ENCODE measurements around the gene KAZN.

KAZN gene

GRCh38 chr1:14922942-14923726 lies 324.6 kb downstream of the KAZN start:
- peak overlapping the region; percentile 64 to 85 for H3K4ac ChIP-seq (ENCODE audit: low read depth in 1 of 2, low read length in 2 of 2)
- peaks cover 25% of the 10 kb centered on the region for H3K4me1 ChIP-seq (ENCODE audit: control insufficient read depth, insufficient read depth, low read depth, low read length)
- H3K4me2 ChIP-seq (ENCODE audit: low read length, poor library complexity, severe bottlenecking): no peak overlapping the region
- H4K8ac ChIP-seq (ENCODE audit: low read length): peak overlapping the region; percentile 99
- H3K4me3 ChIP-seq (ENCODE audit: insufficient read depth in 1 of 2, low read depth in 1 of 2, low read length in 2 of 2): peak overlapping the region; percentile 66 to 74
- H2AK5ac ChIP-seq (ENCODE audit: low read length, severe bottlenecking): peak overlapping the region; percentile 49
- 81% methylated on average over 9 of the region's 11 CpGs for WGBS
- peak overlapping the region; percentile 88 for H2AFZ ChIP-seq (ENCODE audit: low read depth, low read length)
- no peak for DNase-seq
- peak overlapping the region in 1 of 2 experiments; percentile 35 for H3K23ac ChIP-seq (ENCODE audit: low read length in 2 of 2)
- no peaks in the 10 kb centered on the region for H3K9me3 ChIP-seq (ENCODE audit: control insufficient read depth, low read length)
- peak overlapping the region in 1 of 2 experiments; percentile 44 for H3K14ac ChIP-seq (ENCODE audit: low read length in 2 of 2)
- H4K91ac ChIP-seq (ENCODE audit: low read length): peak overlapping the region; percentile 98
- peak overlapping the region; percentile 19 for H3K27ac ChIP-seq (ENCODE audit: low read length, poor library complexity, severe bottlenecking)
- no peaks in the 10 kb centered on the region for H3K27me3 ChIP-seq (ENCODE audit: control insufficient read depth in 1 of 2, insufficient read depth in 1 of 2, low read length in 2 of 2)
- peak overlapping the region; percentile 81 for H2BK120ac ChIP-seq (ENCODE audit: low read depth, low read length)
- H3K9ac ChIP-seq (ENCODE audit: low read length): peak overlapping the region; percentile 54
- peak overlapping the region; percentile 88 for H2BK15ac ChIP-seq (ENCODE audit: low read depth, poor library complexity, severe bottlenecking)
- peak overlapping the region; percentile 69 to 94 for H3K18ac ChIP-seq (ENCODE audit: low read depth in 1 of 2, low read length in 2 of 2)
- H3K36me3 ChIP-seq (ENCODE audit: control insufficient read depth in 1 of 2, insufficient read depth in 2 of 2, low read depth in 1 of 2, low read length in 2 of 2): no peaks in the 10 kb centered on the region
- peaks cover 10% of the 10 kb centered on the region for H3K79me1 ChIP-seq (replicated peaks; ENCODE audit: low read length, poor library complexity, severe bottlenecking)
- H2BK12ac ChIP-seq (ENCODE audit: low read length in 2 of 2): peak overlapping the region; percentile 75 to 92
- H2BK5ac ChIP-seq (ENCODE audit: low read depth, low read length, poor library complexity, severe bottlenecking): no peak overlapping the region

GRCh38 chr1:14923727-14924452 lies 325.4 kb downstream of the KAZN start:
- peaks cover 10% of the 10 kb centered on the region for H3K79me1 ChIP-seq (replicated peaks; ENCODE audit: low read length, poor library complexity, severe bottlenecking)
- peak overlapping the region; percentile 98 for H4K91ac ChIP-seq (ENCODE audit: low read length)
- H4K8ac ChIP-seq (ENCODE audit: low read length): peak overlapping the region; percentile 99
- H3K4ac ChIP-seq (ENCODE audit: low read depth in 1 of 2, low read length in 2 of 2): peak overlapping the region; percentile 64 to 85
- no peak overlapping the region for H3K27ac ChIP-seq (ENCODE audit: low read length, poor library complexity, severe bottlenecking)
- H2AFZ ChIP-seq (ENCODE audit: low read depth, low read length): peak overlapping the region; percentile 88
- peak overlapping the region; percentile 93 to 94 for H3K18ac ChIP-seq (ENCODE audit: low read depth in 1 of 2, low read length in 2 of 2)
- peak overlapping the region; percentile 55 for H3K4me2 ChIP-seq (ENCODE audit: low read length, poor library complexity, severe bottlenecking)
- no peaks in the 10 kb centered on the region for H3K27me3 ChIP-seq (ENCODE audit: control insufficient read depth in 1 of 2, insufficient read depth in 1 of 2, low read length in 2 of 2)
- H3K4me3 ChIP-seq (ENCODE audit: insufficient read depth in 1 of 2, low read depth in 1 of 2, low read length in 2 of 2): peak overlapping the region; percentile 66 to 74
- peak overlapping the region in 1 of 2 experiments; percentile 44 for H3K14ac ChIP-seq (ENCODE audit: low read length in 2 of 2)
- H3K23ac ChIP-seq (ENCODE audit: low read length in 2 of 2): peak overlapping the region in 1 of 2 experiments; percentile 35
- 4% methylated on average over 57 of the region's 101 CpGs for WGBS
- peaks cover 29% of the 10 kb centered on the region for H3K4me1 ChIP-seq (ENCODE audit: control insufficient read depth, insufficient read depth, low read depth, low read length)
- H2BK15ac ChIP-seq (ENCODE audit: low read depth, poor library complexity, severe bottlenecking): peak overlapping the region; percentile 90
- H2BK5ac ChIP-seq (ENCODE audit: low read depth, low read length, poor library complexity, severe bottlenecking): no peak overlapping the region
- peak; percentile 90 for DNase-seq
- no peaks in the 10 kb centered on the region for H3K9me3 ChIP-seq (ENCODE audit: control insufficient read depth, low read length)
- H2BK12ac ChIP-seq (ENCODE audit: low read length in 2 of 2): peak overlapping the region; percentile 75
- H2BK120ac ChIP-seq (ENCODE audit: low read depth, low read length): peak overlapping the region; percentile 90
- H3K9ac ChIP-seq (ENCODE audit: low read length): peak overlapping the region; percentile 54
- peak overlapping the region; percentile 63 for H2AK5ac ChIP-seq (ENCODE audit: low read length, severe bottlenecking)
- no peaks in the 10 kb centered on the region for H3K36me3 ChIP-seq (ENCODE audit: control insufficient read depth in 1 of 2, insufficient read depth in 2 of 2, low read depth in 1 of 2, low read length in 2 of 2)

GRCh38 chr1:14924455-14925331 lies 326.2 kb downstream of the KAZN start:
- peak overlapping the region; percentile 90 for H2BK120ac ChIP-seq (ENCODE audit: low read depth, low read length)
- no peak overlapping the region for H2BK5ac ChIP-seq (ENCODE audit: low read depth, low read length, poor library complexity, severe bottlenecking)
- peak overlapping the region; percentile 22 for H3K27ac ChIP-seq (ENCODE audit: low read length, poor library complexity, severe bottlenecking)
- no peak overlapping the region for H2AK5ac ChIP-seq (ENCODE audit: low read length, severe bottlenecking)
- peak overlapping the region in 1 of 2 experiments; percentile 92 for H2BK12ac ChIP-seq (ENCODE audit: low read length in 2 of 2)
- H3K23ac ChIP-seq (ENCODE audit: low read length in 2 of 2): peak overlapping the region in 1 of 2 experiments; percentile 63
- no peaks in the 10 kb centered on the region for H3K27me3 ChIP-seq (ENCODE audit: control insufficient read depth in 1 of 2, insufficient read depth in 1 of 2, low read length in 2 of 2)
- H3K14ac ChIP-seq (ENCODE audit: low read length in 2 of 2): peak overlapping the region in 1 of 2 experiments; percentile 66
- H3K79me1 ChIP-seq (replicated peaks; ENCODE audit: low read length, poor library complexity, severe bottlenecking): peaks cover 11% of the 10 kb centered on the region
- H3K4ac ChIP-seq (ENCODE audit: low read depth in 1 of 2, low read length in 2 of 2): peak overlapping the region; percentile 80 to 92
- peak overlapping the region; percentile 77 for H3K9ac ChIP-seq (ENCODE audit: low read length)
- peak overlapping the region; percentile 91 for H3K4me2 ChIP-seq (ENCODE audit: low read length, poor library complexity, severe bottlenecking)
- peak overlapping the region; percentile 93 for H3K18ac ChIP-seq (ENCODE audit: low read depth in 1 of 2, low read length in 2 of 2)
- no peak overlapping the region for H2AFZ ChIP-seq (ENCODE audit: low read depth, low read length)
- peak overlapping the region; percentile 74 to 85 for H3K4me3 ChIP-seq (ENCODE audit: insufficient read depth in 1 of 2, low read depth in 1 of 2, low read length in 2 of 2)
- peak; percentile 82 for DNase-seq
- no peaks in the 10 kb centered on the region for H3K9me3 ChIP-seq (ENCODE audit: control insufficient read depth, low read length)
- H3K4me1 ChIP-seq (ENCODE audit: control insufficient read depth, insufficient read depth, low read depth, low read length): peaks cover 32% of the 10 kb centered on the region
- no peaks in the 10 kb centered on the region for H3K36me3 ChIP-seq (ENCODE audit: control insufficient read depth in 1 of 2, insufficient read depth in 2 of 2, low read depth in 1 of 2, low read length in 2 of 2)
- H2BK15ac ChIP-seq (ENCODE audit: low read depth, poor library complexity, severe bottlenecking): peak overlapping the region; percentile 90
- H4K91ac ChIP-seq (ENCODE audit: low read length): peak overlapping the region; percentile 87
- WGBS: under 1% methylated on average over 41 of the region's 94 CpGs
- peak overlapping the region; percentile 19 for H4K8ac ChIP-seq (ENCODE audit: low read length)
